ENCODE measurements around the gene PARD3B. TPM values are rescaled to one million over a fixed set of nuclear protein-coding genes. Genes with fewer than 3 reads are reported as not detected.
A peak's percentile ranks its signal among the peaks of the same experiment; 100 is the strongest.

PARD3B gene
- total and polyA plus RNA-seq, 2 donors from 2014 or later: 5.3 to 29.6 TPM

GRCh38 chr2:205119136-205119535, 573.9 kb downstream of the PARD3B start:
- peak overlapping the region in 1 of 3 donors; percentile 26 for H3K4me3 ChIP-seq (ENCODE audit: low read length in 3 of 3)
- DNase-seq (peak in 4 of 5 donors; percentile 36 to 81 (median 58)), FAIRE-seq (peak; percentile 19)
- H3K9me3 ChIP-seq (ENCODE audit: control insufficient read depth in 2 of 3, insufficient read depth in 1 of 3, low read length in 3 of 3): no peaks in the 10 kb centered on the region
- H3K9ac ChIP-seq (ENCODE audit: low read length in 3 of 3): no peak overlapping the region
- no peaks in the 10 kb centered on the region for H3K36me3 ChIP-seq (ENCODE audit: control insufficient read depth in 2 of 3, insufficient read depth in 3 of 3, low read length in 3 of 3)
- intact Hi-C loops (cut with DNase I): no loop called here
- H3K27me3 ChIP-seq (ENCODE audit: control insufficient read depth, insufficient read depth, low read length): no peaks in the 10 kb centered on the region
- no peak for TF ChIP-seq CTCF (IDR thresholded peaks at IDR 0.05; ENCODE audit: borderline replicate concordance, extremely low read depth, insufficient read depth)
- H3K4me1 ChIP-seq (ENCODE audit: control insufficient read depth in 2 of 3, insufficient read depth in 2 of 3, low read depth in 1 of 3, low read length in 3 of 3): peaks cover 0 to 5% (median 0%) of the 10 kb centered on the region in 3 donors
- no peak overlapping the region for H3K27ac ChIP-seq (ENCODE audit: low read depth in 2 of 2, low read length in 2 of 2)

GRCh38 chr2:205128726-205129125, 583.5 kb downstream of the PARD3B start:
- Histone ChIP-seq H3K4me1 (ENCODE audit: control insufficient read depth in 2 of 3, insufficient read depth in 2 of 3, low read depth in 1 of 3, low read length in 3 of 3) (no peaks in the 10 kb centered on the region), H3K27me3 (ENCODE audit: control insufficient read depth, insufficient read depth, low read length) (no peaks in the 10 kb centered on the region), H3K9me3 (ENCODE audit: control insufficient read depth in 2 of 3, insufficient read depth in 1 of 3, low read length in 3 of 3) (no peaks in the 10 kb centered on the region), H3K9ac (ENCODE audit: low read length in 3 of 3) (no peak overlapping the region), H3K4me3 (ENCODE audit: low read length in 3 of 3) (no peak overlapping the region), H3K27ac (ENCODE audit: low read depth in 2 of 2, low read length in 2 of 2) (no peak overlapping the region), H3K36me3 (ENCODE audit: control insufficient read depth in 2 of 3, insufficient read depth in 3 of 3, low read length in 3 of 3) (peaks cover 0 to 3% (median 0%) of the 10 kb centered on the region in 3 donors)
- no peak for FAIRE-seq
- intact Hi-C loops (cut with DNase I): no loop called here
- peak in 1 of 5 donors; percentile 19 for DNase-seq
- no peak for TF ChIP-seq CTCF (IDR thresholded peaks at IDR 0.05; ENCODE audit: borderline replicate concordance, extremely low read depth, insufficient read depth)

- H3K4me1 ChIP-seq (ENCODE audit: control insufficient read depth in 2 of 3, insufficient read depth in 2 of 3, low read depth in 1 of 3, low read length in 3 of 3): no peaks in the 10 kb centered on the region
- FAIRE-seq: no peak
- H3K9me3 ChIP-seq (ENCODE audit: control insufficient read depth in 2 of 3, insufficient read depth in 1 of 3, low read length in 3 of 3): no peaks in the 10 kb centered on the region
- intact Hi-C loops (cut with DNase I): no loop called here
- H3K9ac ChIP-seq (ENCODE audit: low read length in 3 of 3): no peak overlapping the region
- no peak for TF ChIP-seq CTCF (IDR thresholded peaks at IDR 0.05; ENCODE audit: borderline replicate concordance, extremely low read depth, insufficient read depth)
- H3K36me3 ChIP-seq (ENCODE audit: control insufficient read depth in 2 of 3, insufficient read depth in 3 of 3, low read length in 3 of 3): peaks cover 0 to 3% (median 0%) of the 10 kb centered on the region in 3 donors
- no peak overlapping the region for H3K27ac ChIP-seq (ENCODE audit: low read depth in 2 of 2, low read length in 2 of 2)
- DNase-seq: peak in 2 of 5 donors; percentile 6 to 56
- no peak overlapping the region for H3K4me3 ChIP-seq (ENCODE audit: low read length in 3 of 3)
- no peaks in the 10 kb centered on the region for H3K27me3 ChIP-seq (ENCODE audit: control insufficient read depth, insufficient read depth, low read length)
Observed at GRCh38 chr2:205129531-205129930, 584.3 kb downstream of the PARD3B start.
